Thyroid gland (tissue), 4 donors: ENCODE measurements around the gene VPS51. TPM values are rescaled to one million over a fixed set of nuclear protein-coding genes. Genes with fewer than 3 reads are reported as not detected.

ENCODE experiments used
- DNase-seq, 2 donors: peaks; one replicate each; pipeline ENCODE4 v3.0.0-alpha.2; 2019
- H3K27ac ChIP-seq, 3 donors: fragments of 200-600 bp; sonication (generic); 1 replicate in 2 of 3; 2 replicates in 1 of 3; pipeline ENCODE4 v1.5.1; 2016 to 2019; ENCODE audit warnings: mild to moderate bottlenecking in 1 of 3, moderate library complexity in 1 of 3
- H3K27me3 ChIP-seq: fragments of 200-600 bp; sonication (generic); one replicate; pipeline ENCODE4 v1.5.1; 2019
- H3K36me3 ChIP-seq, 2 donors: fragments of 200-600 bp; sonication (generic); one replicate each; pipeline ENCODE4 v1.5.1; 2016 to 2019
- H3K4me1 ChIP-seq, 2 donors: fragments of 200-600 bp; sonication (generic); one replicate each; pipeline ENCODE4 v1.5.1; 2017 to 2019
- H3K4me3 ChIP-seq, 3 donors: fragments of 200-600 bp; sonication (generic); replicated peaks in 1 of 3; 1 replicate in 2 of 3; 2 replicates in 1 of 3; pipeline ENCODE4 v1.5.1; 2016; ENCODE audit warnings: mild to moderate bottlenecking in 1 of 3
- H3K9me3 ChIP-seq: fragments of 200-600 bp; sonication (generic); one replicate; pipeline ENCODE4 v1.5.1; 2017
- POLR2A ChIP-seq, 2 donors: fragments of 450-650 bp; IDR thresholded peaks; one replicate each; pipeline ENCODE4 v1.6.1; 2017; ENCODE audit warnings: antibody characterized with exemption in 2 of 2, mild to moderate bottlenecking in 2 of 2, moderate library complexity in 1 of 2
- WGBS, 2 donors: methylation state at CpG; one replicate each; pipeline ENCODE4 v1.1.5; 2017; 5-methylcytosine and 5-hydroxymethylcytosine counted together
- intact Hi-C: fragments of 100-400 bp; cut with DNase I; formaldehyde crosslinking; loops from one replicate; pipeline ENCODE4 v1.15.1; 2023
- total RNA-seq, 4 donors: library from RNA; depleted of rRNA; stranded (reverse); fragments of >200 nt; gene quantifications; one replicate each; pipeline ENCODE4 v1.2.3, GENCODE V29; 2016
- TF ChIP-seq, protein P1 (sequence below), 6 experiments: fragments of 200-600 bp in 3 of 6; fragments of 450-650 bp in 3 of 6; sonication (generic) in 3 of 6; IDR thresholded peaks; one replicate each; pipeline ENCODE4 v1.5.1; 2016 to 2019; ENCODE audit warnings: antibody characterized with exemption in 6 of 6, mild to moderate bottlenecking in 2 of 6, inconsistent platforms in 1 of 6, moderate library complexity in 1 of 6

VPS51 gene
- total RNA-seq, 4 donors from 2014 or later, result 222 to 608 (median 469) TPM

DNA sequence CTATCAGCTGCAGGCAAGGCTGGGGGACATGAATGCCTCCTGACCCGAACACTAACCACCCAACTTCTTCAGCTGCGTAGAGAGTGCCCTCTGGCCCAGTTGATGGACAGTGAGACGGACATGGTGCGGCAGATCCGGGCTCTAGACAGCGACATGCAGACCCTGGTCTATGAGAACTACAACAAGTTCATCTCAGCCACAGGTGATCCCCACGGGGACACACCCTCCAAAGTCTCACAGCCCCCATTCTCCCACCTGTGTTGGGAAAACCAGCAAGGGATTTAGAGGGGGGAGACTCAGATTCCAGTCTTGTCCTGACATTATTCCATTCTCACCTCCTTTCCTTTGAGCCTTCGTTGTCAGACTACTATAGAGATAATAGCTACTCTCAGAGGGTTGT is 912 bp downstream of the VPS51 start:
- H3K4me1 ChIP-seq, result peaks cover 12 to 15% of the 10 kb centered on the region in 2 donors
- H3K4me3 ChIP-seq, result peak overlapping the region in 2 of 3 donors; percentile 55 to 84
- H3K36me3 ChIP-seq, result peaks cover 0 to 3% of the 10 kb centered on the region in 2 donors
- TF ChIP-seq POLR2A (IDR thresholded peaks at IDR 0.05), result no peak
- TF ChIP-seq, protein P1, sequence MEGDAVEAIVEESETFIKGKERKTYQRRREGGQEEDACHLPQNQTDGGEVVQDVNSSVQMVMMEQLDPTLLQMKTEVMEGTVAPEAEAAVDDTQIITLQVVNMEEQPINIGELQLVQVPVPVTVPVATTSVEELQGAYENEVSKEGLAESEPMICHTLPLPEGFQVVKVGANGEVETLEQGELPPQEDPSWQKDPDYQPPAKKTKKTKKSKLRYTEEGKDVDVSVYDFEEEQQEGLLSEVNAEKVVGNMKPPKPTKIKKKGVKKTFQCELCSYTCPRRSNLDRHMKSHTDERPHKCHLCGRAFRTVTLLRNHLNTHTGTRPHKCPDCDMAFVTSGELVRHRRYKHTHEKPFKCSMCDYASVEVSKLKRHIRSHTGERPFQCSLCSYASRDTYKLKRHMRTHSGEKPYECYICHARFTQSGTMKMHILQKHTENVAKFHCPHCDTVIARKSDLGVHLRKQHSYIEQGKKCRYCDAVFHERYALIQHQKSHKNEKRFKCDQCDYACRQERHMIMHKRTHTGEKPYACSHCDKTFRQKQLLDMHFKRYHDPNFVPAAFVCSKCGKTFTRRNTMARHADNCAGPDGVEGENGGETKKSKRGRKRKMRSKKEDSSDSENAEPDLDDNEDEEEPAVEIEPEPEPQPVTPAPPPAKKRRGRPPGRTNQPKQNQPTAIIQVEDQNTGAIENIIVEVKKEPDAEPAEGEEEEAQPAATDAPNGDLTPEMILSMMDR (IDR thresholded peaks at IDR 0.05), result no peak
- H3K27me3 ChIP-seq, result no peaks in the 10 kb centered on the region
- H3K27ac ChIP-seq, result peak overlapping the region; percentile 60 to 87 (median 82)
- H3K9me3 ChIP-seq, result no peaks in the 10 kb centered on the region
- WGBS, 2 donors, result 44 to 59% methylated on average over 7 to 8 of the region's 8 CpGs
- intact Hi-C loops, result no loop called here
- DNase-seq, result no peak

DNA sequence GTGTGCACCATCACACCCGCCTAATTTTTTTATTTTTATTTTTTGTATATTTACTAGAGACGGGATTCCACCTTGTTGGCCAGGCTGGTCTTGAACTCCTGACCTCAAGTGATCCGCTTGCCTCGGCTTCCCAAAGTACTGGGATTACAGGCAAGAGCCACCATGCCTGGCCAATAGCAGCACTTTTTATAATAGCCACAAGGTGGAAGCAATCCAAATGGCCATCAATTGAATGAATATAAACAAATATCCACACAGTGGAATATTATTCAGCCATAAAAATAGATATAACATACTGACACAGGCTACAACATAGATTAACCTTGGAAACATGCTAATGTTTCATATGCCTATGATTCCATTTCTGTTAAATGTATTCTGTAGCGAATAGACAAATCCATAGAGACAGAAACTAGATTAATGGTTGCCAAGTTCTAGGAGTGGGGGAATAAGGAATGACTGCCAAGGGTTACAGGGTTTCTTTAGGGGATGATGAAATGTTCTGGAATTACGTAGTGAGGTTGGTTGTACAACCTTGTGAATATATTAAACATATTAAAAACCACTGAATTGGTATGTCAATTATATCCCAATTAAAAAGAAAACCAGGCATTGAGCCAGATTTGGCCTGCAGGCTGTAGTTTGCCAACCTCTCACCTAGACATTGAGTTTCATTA is 4.8 kb downstream of the VPS51 start:
- WGBS, 2 donors, result 91 to 94% methylated on average over 6 of the region's 6 CpGs
- H3K36me3 ChIP-seq, result peaks cover 0 to 6% of the 10 kb centered on the region in 2 donors
- peaks cover 9 to 35% of the 10 kb centered on the region in 2 donors for H3K4me1 ChIP-seq
- no peaks in the 10 kb centered on the region for H3K9me3 ChIP-seq
- TF ChIP-seq POLR2A (IDR thresholded peaks at IDR 0.05), result no peak
- TF ChIP-seq, protein P1 (IDR thresholded peaks at IDR 0.05), result no peak
- H3K27ac ChIP-seq, result no peak overlapping the region
- intact Hi-C loops, result no loop called here
- no peak overlapping the region for H3K4me3 ChIP-seq
- DNase-seq, result no peak
- H3K27me3 ChIP-seq, result no peaks in the 10 kb centered on the region

DNA sequence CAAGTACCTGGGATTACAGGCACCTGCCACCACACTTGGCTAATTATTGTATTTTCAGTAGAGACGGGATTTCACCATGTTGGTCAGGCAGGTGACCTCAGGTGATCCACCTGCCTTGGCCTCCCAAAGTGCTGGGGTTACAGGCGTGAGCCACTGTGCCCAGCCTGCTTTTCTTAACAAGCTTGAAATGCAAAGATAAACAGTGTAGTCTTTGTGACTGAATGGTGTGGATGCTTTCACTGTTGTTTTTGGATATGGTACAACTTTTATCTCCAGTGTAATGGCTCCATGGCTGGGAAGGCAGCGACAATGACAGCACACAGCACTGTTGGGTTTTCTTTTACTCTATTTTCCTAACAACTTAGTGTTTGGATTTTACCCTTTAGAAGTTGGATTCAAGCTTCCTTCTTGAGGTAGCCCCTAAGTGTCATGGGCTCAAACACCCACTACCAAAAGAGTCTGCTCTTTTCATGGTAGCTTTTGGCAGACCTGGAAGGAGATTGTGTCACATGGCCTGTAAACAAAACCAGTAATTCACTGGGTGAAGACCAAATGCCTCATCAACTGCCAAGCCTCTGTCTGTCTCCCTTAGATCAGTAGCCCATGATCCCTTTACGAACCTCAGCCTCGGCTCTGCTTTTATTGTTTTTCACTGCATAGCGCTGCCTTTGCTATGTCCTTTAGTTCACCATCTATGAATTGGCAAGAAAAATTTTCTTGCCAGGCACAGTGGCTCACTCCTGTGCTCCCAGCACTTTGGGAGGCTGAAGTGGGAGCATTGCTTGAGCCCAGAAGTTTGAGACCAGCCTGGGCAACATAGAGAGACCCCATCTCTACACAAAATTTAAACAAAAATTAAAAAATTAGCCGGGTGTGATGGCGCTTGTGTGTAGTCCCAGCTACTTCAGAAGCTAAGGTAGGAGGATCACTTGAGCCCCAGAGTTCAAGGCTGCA is 6.4 kb downstream of the VPS51 start:
- no peak for DNase-seq
- Histone ChIP-seq H3K27me3 (no peaks in the 10 kb centered on the region), H3K9me3 (no peaks in the 10 kb centered on the region), H3K4me3 (no peak overlapping the region), H3K4me1 (peaks cover 2 to 26% of the 10 kb centered on the region in 2 donors), H3K27ac (peak overlapping the region in 2 of 3 donors; percentile 17 to 41), H3K36me3 (peaks cover 0 to 7% of the 10 kb centered on the region in 2 donors)
- TF ChIP-seq POLR2A (IDR thresholded peaks at IDR 0.05), result no peak
- TF ChIP-seq, protein P1 (IDR thresholded peaks at IDR 0.05), result no peak
- WGBS, 2 donors, result 75 to 77% methylated on average over 8 of the region's 8 CpGs
- intact Hi-C loops, result no loop called here

DNA sequence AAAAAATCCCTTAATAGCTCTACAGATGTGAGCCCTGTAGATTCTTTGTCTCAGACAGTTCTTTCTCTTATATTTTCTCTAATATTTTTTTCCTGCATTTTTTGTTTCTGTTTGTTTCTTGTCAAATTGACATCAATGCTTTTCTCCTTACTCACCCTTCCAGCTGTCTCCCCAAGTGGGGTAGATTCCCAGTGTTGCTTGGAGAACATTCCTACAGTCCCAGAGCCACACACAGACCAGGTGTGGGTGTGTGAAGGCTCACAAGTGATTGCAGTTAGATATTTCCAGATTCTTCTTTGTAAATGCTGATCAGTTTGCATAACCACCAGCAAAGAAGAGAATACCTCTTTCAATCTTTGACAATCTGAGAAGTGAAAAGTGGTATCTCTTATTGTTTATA is 7.5 kb downstream of the VPS51 start:
- Histone ChIP-seq H3K4me3 (no peak overlapping the region), H3K27me3 (no peaks in the 10 kb centered on the region), H3K36me3 (peaks cover 9 to 14% of the 10 kb centered on the region in 2 donors), H3K27ac (no peak overlapping the region), H3K9me3 (no peaks in the 10 kb centered on the region), H3K4me1 (peaks cover 0 to 26% of the 10 kb centered on the region in 2 donors)
- no peak for DNase-seq
- TF ChIP-seq, protein P1 (IDR thresholded peaks at IDR 0.05), result no peak
- no peak for TF ChIP-seq POLR2A (IDR thresholded peaks at IDR 0.05)
- intact Hi-C loops, result no loop called here
